NCI-H2196 treated with DMSO at 0.1 percent for 48 hours (cell line): ENCODE measurements around the gene RSAD1.

Source experiments
- DNase-seq: peaks from one replicate; lab custom pipeline; 2025; ENCODE audit not compliant: unreplicated experiment; lab: John Stamatoyannopoulos, UW

RSAD1 gene

GRCh38 chr17:50478391-50479381, at the start of gene RSAD1:
RSAD1 (plus strand) TSS chr17:50478860; CDS start chr17:50478885, 25 bp downstream.
- peak; percentile 84 for DNase-seq

GRCh38 chr17:50429793-50430192, 48.9 kb upstream of the RSAD1 start:
- no peak for DNase-seq

- no peak for DNase-seq
Observed at GRCh38 chr17:50430821-50431618, 47.6 kb upstream of the RSAD1 start.

GRCh38 chr17:50432125-50432762, 46.4 kb upstream of the RSAD1 start:
- DNase-seq: no peak

- no peak for DNase-seq
Observed at GRCh38 chr17:50437409-50437808, 41.3 kb upstream of the RSAD1 start.

GRCh38 chr17:50439008-50439407, 39.7 kb upstream of the RSAD1 start:
- no peak for DNase-seq

GRCh38 chr17:50440172-50440837, 38.4 kb upstream of the RSAD1 start:
- DNase-seq: peak; percentile 80

GRCh38 chr17:50440838-50441829, 37.5 kb upstream of the RSAD1 start:
- DNase-seq: no peak

- DNase-seq: no peak
Observed at GRCh38 chr17:50443505-50443974, 35.1 kb upstream of the RSAD1 start.

- no peak for DNase-seq
Observed at GRCh38 chr17:50444841-50445715, 33.6 kb upstream of the RSAD1 start.

- DNase-seq: no peak
Observed at GRCh38 chr17:50445730-50446325, 32.8 kb upstream of the RSAD1 start.

GRCh38 chr17:50447870-50448595, 30.6 kb upstream of the RSAD1 start:
- no peak for DNase-seq

- DNase-seq: no peak
Observed at GRCh38 chr17:50448643-50449042, 30.0 kb upstream of the RSAD1 start.

- no peak for DNase-seq
Observed at GRCh38 chr17:50451943-50452629, 26.6 kb upstream of the RSAD1 start.

- DNase-seq: no peak
Observed at GRCh38 chr17:50452630-50453300, 25.9 kb upstream of the RSAD1 start.

GRCh38 chr17:50453901-50454300, 24.8 kb upstream of the RSAD1 start:
- DNase-seq: no peak
